HuH-7.5 (cell line): ENCODE results near the gene SLC10A7.

Experiments
- DNase-seq: peaks from one replicate; pipeline ENCODE4 v3.0.0; 2011; ENCODE audit warnings: low spot score

SLC10A7 gene

DNA sequence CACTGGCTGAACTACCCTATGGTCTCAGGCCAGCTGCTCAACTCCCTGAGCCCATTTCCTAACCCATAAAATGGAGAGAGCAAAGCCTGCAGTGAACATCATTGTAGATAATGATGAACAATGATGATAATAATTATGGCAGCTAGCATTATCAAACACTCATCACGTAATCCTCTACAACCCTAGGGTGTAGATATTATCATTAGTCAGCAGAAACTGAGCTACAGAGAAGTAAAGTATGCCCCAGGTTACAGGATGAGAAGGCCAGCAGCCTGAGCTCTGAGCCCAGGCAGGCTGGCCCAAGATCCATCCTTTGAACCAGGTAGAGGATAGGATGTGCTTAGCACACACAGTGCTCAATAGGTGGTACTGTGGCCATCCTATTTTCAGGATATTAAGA lies 264.2 kb downstream of the SLC10A7 start:
- DNase-seq = no peak

DNA sequence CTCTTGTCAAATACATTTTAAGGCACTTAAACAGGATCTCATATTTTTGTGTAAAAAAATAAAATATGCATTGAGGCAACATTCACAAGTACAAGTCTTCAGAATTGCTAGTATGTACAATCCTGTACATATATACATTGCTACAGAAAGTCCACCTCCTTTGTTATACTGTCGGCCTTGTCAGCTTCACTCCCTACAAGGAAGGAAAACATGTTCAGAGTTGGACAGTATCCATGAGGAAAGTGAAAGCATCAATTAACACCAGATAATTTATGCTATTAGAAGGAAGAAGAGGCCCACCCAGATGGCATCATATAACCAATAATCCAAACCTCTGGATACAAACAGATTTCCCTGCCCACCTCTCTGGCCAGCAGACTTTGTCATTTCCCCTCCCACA lies 265.4 kb downstream of the SLC10A7 start:
- DNase-seq = no peak

DNA sequence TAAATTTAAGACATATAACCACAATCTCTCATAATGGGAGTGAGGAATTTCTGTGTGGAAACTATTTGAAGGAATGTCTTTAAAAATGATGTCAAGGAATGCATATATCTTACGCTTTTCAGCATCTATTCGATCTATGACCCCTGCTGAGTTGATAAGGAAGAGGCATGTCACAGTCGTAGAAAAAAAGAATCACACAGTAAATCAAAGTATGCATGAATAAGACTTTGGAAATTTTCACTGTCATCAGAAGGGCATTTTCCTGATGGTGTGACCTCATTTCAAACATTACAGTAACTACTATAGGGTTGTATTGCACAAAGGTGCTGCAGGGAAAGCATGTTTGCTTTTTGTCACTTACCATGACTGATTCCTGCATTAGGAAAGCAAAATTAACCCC lies 265.9 kb downstream of the SLC10A7 start:
- no peak for DNase-seq

DNA sequence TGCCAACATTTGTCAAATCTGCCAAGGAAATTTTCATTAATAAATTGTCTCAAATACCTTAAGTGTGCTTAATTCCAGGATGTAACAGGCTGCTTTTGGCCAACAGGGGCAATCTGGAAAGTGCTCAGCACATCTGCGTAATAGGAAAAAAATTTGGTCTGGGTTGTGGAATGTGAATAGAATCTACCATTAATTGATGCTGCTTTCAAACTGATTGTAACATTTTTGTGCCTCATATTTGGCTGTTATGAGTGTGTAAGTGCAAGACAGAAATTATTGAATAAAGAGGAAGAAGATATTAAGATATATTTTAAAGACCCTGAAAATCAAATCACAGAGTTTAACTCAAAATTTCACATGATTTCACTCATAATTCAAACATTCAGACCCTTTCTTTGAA lies 266.3 kb downstream of the SLC10A7 start:
- no peak for DNase-seq

DNA sequence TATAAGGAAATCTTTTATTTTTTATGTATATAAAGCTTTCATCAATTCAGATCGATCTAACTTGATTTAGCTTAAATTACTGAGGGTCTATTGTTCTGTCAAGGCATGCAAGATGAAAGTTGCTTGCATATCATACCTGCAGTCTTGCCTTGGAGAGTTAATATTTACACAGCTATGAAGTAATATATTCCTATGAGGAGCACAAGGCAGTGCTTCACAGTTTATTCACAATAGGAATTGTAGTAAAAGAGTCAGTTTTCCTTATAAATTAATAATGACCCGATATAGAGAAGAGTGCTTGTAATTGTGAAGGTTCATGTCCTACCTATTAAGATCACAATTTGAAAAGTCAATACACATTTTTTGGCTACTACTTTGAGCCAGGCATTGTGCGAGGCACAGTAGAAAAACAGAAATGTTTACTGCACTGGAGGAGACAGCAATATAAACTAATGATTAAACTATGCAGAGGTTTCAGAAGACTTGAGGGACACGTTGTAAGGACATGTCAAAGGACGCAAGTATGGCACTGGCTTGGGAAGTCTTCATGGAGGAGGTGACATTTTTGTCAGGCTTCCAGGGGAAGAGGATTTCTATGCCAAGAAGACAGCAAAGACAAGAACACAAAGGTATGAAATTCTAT lies 268.6 kb downstream of the SLC10A7 start:
- no peak for DNase-seq

DNA sequence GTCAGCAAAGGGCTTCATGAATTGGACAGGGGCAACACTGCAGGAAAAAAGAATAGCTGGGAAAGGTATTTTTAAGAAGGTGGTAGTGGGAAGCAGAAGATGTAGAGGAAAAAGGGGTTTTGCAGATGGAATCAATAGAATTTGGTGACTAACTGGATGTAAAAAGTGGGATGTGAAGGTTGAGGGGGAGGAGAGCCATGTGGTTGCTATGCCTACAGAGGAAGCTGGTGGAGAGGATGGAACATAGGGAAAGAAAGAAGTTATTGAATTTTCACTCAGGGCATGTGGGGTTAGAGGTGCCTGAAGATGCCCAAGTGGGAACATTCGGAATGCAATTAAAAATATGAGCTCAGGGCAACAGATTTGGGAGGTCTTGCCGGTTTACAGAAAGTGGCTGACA lies 274.4 kb downstream of the SLC10A7 start:
- no peak for DNase-seq

DNA sequence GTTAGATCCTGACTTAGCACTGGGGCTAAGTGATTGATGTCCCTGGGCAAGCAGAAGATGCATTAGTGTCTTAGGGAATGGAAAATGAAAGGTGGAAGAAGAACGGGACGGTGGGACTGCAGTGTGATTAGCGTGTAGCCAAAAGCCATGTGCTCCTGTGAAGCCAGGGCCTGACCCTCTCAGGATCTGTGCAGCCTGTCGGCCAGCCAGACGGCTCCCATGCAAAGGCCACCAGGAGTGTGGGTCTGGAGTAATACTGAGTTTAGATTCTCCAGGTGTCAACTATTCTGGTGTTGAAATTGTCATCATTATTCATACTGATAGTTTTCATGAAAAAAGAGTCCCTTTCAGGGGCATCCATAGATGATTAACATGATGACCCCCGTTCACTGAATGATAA lies 275.4 kb downstream of the SLC10A7 start:
- no peak for DNase-seq

DNA sequence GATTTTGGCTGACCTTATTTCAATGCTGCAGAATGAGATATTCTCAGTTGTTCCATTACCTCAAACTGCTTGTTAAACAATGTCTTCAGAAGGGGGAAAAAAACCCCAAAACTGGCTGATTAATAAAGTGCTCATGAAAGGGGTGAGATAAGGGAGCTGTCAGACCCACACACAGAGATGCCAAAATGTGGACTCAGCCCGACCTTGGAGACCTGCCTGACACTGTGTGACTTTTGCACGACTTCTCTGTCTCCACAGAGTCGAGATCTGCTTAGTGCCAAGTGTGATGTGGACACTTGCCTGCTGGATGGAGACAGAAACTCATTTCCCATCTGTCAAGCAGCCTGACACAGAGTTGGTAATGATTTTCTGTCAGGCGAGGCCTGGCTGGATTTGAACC lies 275.9 kb downstream of the SLC10A7 start:
- no peak for DNase-seq

DNA sequence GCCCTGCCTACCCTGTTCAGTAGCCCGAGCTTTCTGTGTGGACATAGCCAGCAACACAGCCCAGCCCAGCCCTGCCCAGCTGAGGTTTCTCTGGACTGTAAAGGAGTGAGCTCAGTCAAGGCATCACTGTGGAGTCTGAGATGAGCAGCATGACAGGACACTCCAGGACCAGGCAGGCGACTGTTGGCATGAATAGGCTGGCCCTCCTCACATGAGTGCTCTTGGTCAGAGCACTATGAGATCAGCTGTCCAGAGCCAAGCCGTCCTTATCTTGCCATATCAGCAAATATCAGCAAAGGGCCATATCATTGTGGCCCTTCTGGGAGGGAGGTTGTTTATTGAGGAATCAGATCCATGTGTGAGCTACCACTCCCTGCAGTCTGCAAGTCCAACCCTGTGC lies 276.5 kb downstream of the SLC10A7 start:
- DNase-seq = no peak

DNA sequence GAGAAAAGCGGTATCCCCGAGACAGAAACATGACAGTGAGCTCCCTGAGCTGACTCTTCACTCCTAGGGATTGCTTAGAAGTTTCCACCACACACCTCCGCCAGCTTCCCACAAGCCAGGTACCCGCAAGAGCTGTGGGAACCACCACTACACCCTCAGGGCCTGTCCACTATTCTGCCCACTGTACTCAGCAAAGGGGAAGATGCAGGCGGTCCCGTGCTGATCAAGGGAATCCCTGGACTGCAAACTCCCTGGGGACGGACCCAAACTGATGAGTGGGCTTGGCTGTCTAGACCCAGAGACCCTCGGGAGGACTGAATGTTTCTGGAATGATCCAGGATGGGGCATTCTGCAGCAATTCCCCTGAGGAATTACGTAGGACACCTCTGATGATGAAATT lies 277.2 kb downstream of the SLC10A7 start:
- no peak for DNase-seq

DNA sequence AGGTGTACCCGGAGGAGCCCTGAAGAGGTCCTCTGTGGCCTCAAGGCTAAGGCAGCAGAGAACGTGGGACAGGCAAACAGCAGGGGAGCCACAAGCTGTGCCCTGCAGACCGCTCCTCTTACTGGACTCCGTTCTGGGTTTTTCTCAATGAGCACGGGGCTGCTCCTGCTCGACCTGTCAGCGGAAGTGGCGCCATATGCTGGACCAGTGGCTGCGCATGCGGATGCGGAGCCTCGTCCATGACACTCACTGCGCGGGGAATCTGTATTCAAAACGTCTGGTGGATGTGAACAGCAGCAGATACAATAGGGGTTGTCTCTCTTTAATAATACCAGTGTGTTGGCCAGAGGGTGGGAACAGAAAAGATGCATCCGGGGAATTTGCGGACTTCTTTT lies 277.9 kb downstream of the SLC10A7 start:
- no peak for DNase-seq

DNA sequence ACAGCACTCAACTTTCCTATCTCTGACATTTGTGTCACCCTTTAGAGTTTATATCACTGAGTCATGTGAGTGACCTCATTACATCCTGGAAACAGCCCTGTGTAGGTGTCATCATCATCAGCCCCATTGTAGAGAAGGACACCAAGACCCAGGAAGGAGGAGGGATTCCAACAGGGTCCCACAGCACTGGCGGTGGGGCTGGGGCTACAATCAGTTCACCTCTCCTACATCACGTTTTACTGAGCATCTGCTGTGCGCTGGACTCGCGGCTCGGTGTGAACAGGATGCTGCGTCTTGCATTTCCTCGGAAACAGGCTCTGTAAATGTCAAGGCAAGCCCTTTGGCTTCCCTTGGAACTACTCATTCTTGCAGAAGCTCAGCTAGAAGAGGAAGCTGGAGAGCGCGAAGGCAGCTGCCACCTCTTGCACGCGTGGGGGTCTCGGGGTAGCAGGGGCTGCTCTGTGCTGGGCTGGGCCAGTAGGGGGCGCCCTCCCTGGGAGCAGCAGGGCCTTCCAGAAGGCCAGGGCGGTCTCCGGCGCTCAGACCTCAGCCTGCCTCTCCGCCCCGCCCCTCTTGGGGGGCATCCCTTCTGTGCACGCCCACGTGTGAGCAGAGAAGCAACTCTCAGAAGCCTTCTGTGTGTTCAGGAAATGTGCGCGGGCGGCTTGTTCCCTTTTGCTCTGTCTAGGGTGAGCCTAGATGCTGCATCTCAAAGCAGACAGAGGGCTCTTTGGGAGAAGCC lies 278.4 kb downstream of the SLC10A7 start:
- DNase-seq = no peak

DNA sequence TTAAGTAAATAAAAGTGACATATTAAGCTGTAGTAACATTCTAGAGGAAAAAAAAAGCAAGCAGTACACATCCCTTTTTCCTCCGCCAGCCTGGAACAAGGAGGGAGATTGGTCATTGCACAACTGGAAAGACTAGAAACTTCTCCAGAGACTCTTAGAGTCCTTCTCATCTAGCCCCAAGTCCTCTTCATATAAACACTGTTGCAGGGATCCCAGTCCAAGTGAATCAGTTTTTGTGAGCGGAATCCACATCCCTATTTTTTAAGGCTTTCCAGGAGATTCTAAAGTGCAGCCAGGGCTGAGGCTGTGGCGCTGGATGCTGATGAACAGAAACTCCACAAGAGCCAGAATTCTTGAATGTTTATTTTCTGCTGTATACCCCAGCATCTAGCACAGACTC lies 283.6 kb downstream of the SLC10A7 start:
- DNase-seq = no peak

DNA sequence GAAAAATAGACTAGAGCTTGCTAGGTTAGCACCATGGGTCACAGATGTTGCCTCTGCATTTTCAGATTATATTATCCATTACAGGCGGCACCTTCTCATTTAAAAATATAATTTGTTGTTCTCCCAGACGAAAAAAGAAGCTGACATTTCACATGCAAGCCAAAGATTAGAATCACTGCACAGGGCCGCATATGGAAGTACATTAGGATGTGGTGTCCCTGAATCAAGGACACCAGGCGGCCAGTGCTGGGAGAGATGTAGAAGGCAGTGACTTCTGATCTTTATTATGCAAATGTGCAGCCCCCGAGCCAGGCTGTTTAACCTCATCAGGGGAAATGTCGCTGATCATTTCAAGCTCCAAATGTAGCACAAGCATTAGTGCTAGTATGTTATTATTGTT lies 284.6 kb downstream of the SLC10A7 start:
- DNase-seq = no peak

DNA sequence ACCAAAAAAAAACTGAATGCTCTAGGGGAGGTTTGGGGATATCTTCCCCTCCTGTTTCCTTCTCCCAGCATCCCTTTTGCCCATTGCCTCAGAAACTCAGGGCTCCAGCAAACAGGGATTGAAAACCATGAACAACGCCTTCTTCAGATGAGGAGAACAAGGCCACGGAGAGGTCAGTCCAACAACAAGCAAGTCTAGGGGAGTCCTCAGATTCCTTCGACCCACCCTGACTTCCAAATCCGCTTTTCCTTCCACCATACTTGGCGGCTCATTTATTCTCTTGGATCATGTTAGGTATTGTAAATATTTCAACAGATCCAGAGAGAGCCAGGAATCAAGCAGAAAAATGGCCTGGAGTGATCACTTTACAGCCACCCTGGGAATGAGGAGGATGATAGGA lies 285.5 kb downstream of the SLC10A7 start:
- no peak for DNase-seq

DNA sequence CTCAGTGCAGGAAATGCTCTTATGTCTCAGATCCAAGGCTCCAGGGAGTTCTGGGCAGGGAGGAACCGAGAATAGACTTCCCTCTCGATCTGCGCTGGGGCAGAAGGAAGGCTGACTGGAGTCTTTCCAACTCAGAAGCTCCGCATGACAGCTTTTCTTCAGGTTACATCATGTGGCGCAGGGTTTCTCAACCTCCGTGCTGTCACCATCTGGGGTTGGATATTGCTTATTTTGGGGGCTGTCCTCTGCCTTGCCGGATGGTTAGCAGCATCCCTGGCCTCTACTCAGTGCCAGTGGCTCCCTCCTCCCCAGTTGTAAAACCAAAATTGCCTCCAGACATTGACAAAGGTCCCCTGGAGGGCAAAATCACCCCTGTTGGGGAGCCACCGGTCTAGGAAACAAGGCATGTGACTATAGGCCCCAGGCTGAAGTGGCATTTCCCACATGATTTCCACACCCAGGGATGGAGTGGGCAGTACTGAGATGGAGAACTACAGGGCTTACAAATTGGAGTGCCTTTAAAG lies 286.0 kb downstream of the SLC10A7 start:
- no peak for DNase-seq

DNA sequence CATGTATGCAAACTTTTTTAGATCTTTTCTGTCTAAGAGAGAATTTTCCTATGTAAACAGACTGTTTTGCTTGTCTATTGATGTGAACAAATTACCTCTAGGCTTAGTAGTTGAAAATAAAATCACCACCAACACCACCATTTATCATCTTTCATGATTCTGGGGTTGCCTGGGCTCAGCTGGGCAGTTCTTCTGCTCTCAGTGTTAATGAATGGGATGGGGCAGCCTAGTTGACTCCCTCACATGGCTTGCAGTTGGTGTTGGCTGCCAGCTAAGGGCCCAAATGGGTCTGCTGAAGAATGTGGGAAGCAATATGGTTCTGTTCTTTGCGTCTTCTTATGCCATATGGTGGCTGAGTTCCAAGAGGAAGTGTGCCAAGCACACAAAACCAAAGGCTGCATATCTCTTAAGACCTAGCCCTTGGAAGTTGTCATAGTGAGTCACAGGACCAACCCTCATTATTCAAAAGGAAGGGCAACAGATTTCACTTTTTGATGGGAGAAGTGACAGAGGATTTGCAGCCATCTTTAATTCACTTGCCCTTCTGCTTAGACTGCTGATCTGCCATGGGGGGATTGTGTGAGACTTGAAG lies 289.5 kb downstream of the SLC10A7 start:
- DNase-seq = no peak

DNA sequence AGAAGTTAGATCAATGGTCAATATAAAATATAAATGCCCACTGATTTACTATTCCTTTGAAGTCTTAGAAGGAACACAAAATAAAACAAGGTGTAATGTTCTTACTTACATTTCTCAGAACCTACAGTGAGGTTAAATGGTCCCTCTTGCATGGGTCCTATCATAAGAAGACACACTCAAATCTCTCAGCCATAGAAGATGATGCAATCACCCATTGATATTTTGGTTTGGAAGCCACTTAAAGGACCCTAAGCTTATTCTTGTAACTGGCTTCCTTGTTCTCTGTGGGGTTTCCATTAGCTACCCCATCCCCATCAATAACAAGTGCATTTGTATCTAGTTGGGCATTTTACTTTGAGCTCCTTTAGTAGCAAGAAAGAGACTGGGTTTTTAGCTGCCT lies 292.3 kb downstream of the SLC10A7 start:
- no peak for DNase-seq

DNA sequence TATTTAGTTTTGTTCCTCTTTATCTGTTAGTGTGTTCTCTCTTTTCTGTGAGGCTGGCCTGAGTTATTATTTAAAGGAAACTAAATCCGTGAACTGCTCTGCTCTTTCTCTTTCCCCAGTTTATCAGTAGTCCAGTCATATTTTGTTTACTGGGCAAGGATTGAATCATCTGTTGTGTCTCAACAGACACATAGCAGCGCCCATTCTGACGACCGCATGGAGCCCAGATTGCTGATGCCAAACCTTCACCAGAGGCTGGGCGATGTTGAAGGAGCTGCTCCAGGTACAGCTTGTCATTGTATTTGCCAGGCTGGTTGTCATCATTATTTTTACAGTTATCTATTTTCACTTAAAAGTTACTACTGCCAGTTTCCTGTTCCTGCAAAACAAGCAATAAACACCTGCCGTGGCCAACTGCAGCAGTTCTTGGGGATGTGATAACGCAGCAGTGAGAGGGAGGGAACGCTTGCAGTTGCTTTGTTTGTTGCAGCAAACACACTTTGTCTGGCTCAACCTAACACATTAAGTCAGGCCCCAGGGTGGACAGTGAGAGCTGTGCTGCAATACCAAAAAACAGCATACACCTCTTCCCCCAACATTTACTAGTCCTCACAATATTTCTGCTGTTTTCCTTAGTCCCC lies 297.3 kb downstream of the SLC10A7 start:
- no peak for DNase-seq

DNA sequence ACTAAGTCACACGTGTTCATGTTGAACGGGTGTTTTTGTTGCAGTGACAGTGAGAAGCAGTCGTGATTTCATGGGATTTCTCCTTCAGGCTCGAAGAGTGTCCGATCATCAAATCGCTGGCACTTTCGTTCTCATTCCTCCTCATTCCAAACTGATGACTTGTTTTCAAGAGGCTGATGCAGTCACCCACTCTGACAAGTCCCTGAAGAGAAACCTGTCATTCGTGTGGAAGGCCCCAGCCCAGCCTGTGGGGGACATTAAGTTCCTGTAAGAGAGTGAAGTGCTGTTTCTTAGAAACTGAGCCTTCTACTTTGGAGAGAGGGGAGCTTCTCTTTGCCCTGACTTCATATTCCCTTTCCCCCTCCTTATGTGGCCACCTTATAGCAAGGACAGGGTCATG lies 299.4 kb downstream of the SLC10A7 start:
- DNase-seq = no peak

DNA sequence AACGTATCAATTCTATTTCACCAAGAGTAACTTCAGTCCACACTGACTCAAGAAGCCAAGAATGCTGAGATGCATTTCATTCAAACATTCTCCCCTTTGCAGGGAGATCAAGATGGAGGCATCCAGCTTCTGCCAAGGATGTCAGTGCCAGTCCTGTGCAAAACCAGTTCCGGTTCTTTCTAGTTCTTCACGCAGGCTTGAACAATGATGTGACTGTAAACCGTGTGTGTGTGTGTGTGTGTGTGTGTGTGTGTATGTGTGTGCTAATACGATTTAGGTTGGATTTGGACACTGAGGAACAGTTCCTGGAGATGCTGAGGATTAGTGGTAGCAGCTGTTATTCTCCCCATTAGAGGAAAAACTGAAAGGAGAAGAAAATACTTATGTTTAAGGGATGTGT lies 307.5 kb downstream of the SLC10A7 start, which contains the start of gene REELD1:
Gene REELD1 (plus strand): TSS at position 301 of the 400 bp plus-strand sequence. CDS start 2,415 bp downstream, outside the sequence.
- no peak for DNase-seq

DNA sequence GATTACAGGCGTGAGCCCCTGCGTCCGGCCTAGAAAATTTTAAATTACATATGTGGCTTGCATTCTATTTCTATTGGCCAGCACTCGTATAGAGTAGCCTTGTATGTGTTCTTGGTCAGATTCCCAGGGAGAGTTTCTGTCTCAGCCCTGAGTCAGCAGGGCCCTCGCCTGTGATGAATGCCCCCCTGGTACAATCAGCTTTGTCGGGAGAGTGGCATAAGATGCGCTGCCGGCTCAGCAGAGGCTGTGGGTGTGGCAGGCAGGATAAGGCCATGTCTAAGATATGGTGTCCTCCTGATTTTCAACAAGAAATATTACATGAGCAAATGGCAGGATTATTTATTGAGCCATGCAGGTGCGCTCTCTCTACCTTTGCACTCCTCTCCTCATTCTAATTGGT lies 309.0 kb downstream of the SLC10A7 start:
- DNase-seq = no peak

DNA sequence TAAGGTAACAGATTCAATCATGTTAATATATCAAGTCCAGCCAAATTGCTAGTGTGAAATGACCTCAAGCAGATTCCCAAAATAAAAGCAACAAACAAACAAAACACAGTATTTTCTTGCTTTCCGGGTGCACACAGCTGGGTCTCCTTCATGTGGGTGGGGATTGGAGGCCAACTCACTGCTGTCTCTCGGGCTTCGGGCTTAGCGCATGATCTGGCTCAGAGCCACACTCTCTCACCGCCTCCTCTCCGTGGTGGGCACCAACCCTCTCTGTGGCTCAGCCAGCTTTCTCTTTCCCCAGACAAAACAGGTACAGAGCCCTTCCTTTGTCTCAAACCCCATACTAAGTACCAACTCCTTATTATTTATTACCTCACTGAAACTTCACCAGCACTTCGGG lies 310.3 kb downstream of the SLC10A7 start:
- no peak for DNase-seq
